BLaER1 treated with 17β-estradiol and CSF1 and Interleukin-3, amounts not matched to agents 10 nM and 100 nM (cell line): Measurements from ENCODE around the gene HDHD5.

Experiments used
- H3K27ac ChIP-seq, 11 experiments: shearing (Covaris generic); formaldehyde crosslinking; 2 replicates each; pipeline ENCODE4 v1.8.1; 2022
- H3K27me3 ChIP-seq, 11 experiments: shearing (Covaris generic); formaldehyde crosslinking; 2 replicates each; pipeline ENCODE4 v1.8.1; 2022
- H3K36me3 ChIP-seq, 11 experiments: shearing (Covaris generic); formaldehyde crosslinking; 2 replicates each; pipeline ENCODE4 v1.8.1; 2022
- H3K4me1 ChIP-seq, 10 experiments: shearing (Covaris generic); formaldehyde crosslinking; 2 replicates each; pipeline ENCODE4 v1.8.1; 2022
- H3K4me2 ChIP-seq, 11 experiments: shearing (Covaris generic); formaldehyde crosslinking; 2 replicates each; pipeline ENCODE4 v1.8.1; 2022
- H3K4me3 ChIP-seq, 10 experiments: shearing (Covaris generic); formaldehyde crosslinking; 2 replicates each; pipeline ENCODE4 v1.8.1; 2022
- H3K9ac ChIP-seq, 11 experiments: shearing (Covaris generic); formaldehyde crosslinking; 2 replicates each; pipeline ENCODE4 v1.8.1; 2022
- H3K9me3 ChIP-seq, 11 experiments: shearing (Covaris generic); formaldehyde crosslinking; replicated peaks in 1 of 11; 2 replicates each; pipeline ENCODE4 v1.8.1; 2022
- H4K20me1 ChIP-seq, 11 experiments: shearing (Covaris generic); formaldehyde crosslinking; 2 replicates each; pipeline ENCODE4 v1.8.1; 2022
- Cebpa-rat ChIP-seq, 11 experiments: shearing (Covaris generic); IDR thresholded peaks; 2 replicates each; pipeline ENCODE4 v1.8.1; 2022

Gene HDHD5

GRCh38 chr22:17093081-17093480, 66.0 kb downstream of the HDHD5 start:
- peaks cover 80 to 100% (median 99%) of the 10 kb centered on the region in 10 experiments for H3K4me1 ChIP-seq
- H3K4me3 ChIP-seq = peak overlapping the region in 2 of 10 experiments; percentile 11 to 41; a peak in 4 of 20 replicates
- H4K20me1 ChIP-seq = peaks cover 60 to 100% (median 81%) of the 10 kb centered on the region in 11 experiments

GRCh38 chr22:17091851-17092250, 67.2 kb downstream of the HDHD5 start:
- no peaks in the 10 kb centered on the region for H3K27me3 ChIP-seq

More at GRCh38 chr22:17093081-17093480, 66.0 kb downstream of the HDHD5 start:
- Histone ChIP-seq H3K9me3 (0 out of 22 replicates have a peak, but pooled peaks cover 0 to 4% (median 0%) of the 10 kb centered on the region in 11 experiments), H3K4me2 (peak overlapping the region in 10 of 11 experiments; percentile 6 to 100 (median 96); a peak in 16 of 22 replicates), H3K27me3 (no peaks in the 10 kb centered on the region), H3K27ac (peak overlapping the region in 9 of 11 experiments; percentile 21 to 100 (median 49); a peak in 14 of 22 replicates), H3K36me3 (peaks cover 43 to 99% (median 91%) of the 10 kb centered on the region in 11 experiments), H3K9ac (peak overlapping the region in 6 of 11 experiments; percentile 1 to 57 (median 34); a peak in 8 of 22 replicates)
- TF ChIP-seq Cebpa-rat (IDR thresholded peaks at IDR 0.05) = no peak

GRCh38 chr22:17090550-17090949, 68.5 kb downstream of the HDHD5 start:
- peak overlapping the region in 10 of 11 experiments; percentile 26 to 100 (median 99); a peak in 12 of 22 replicates for H3K27ac ChIP-seq
- H3K4me1 ChIP-seq = peaks cover 76 to 93% (median 78%) of the 10 kb centered on the region in 10 experiments
- peaks cover 27 to 100% (median 88%) of the 10 kb centered on the region in 11 experiments for H3K36me3 ChIP-seq
- H4K20me1 ChIP-seq = peaks cover 78 to 100% (median 96%) of the 10 kb centered on the region in 11 experiments
- H3K9ac ChIP-seq = peak overlapping the region in 4 of 11 experiments; percentile 20 to 99 (median 56); a peak in 3 of 22 replicates
- H3K4me2 ChIP-seq = peak overlapping the region; percentile 28 to 100 (median 97)
- peak overlapping the region in 5 of 10 experiments; percentile 5 to 100 (median 100); a peak in 6 of 20 replicates for H3K4me3 ChIP-seq
- no peaks in the 10 kb centered on the region for H3K27me3 ChIP-seq
- H3K9me3 ChIP-seq = 0 out of 22 replicates have a peak, but pooled peaks cover 0 to 4% (median 0%) of the 10 kb centered on the region in 11 experiments
- no peak for TF ChIP-seq Cebpa-rat (IDR thresholded peaks at IDR 0.05)

More at GRCh38 chr22:17091851-17092250, 67.2 kb downstream of the HDHD5 start:
- H3K9ac ChIP-seq = peak overlapping the region in 9 of 11 experiments; percentile 22 to 61 (median 46); a peak in 12 of 22 replicates
- H4K20me1 ChIP-seq = peaks cover 70 to 100% (median 93%) of the 10 kb centered on the region in 11 experiments
- H3K27ac ChIP-seq = peak overlapping the region in 10 of 11 experiments; percentile 21 to 100 (median 50); a peak in 17 of 22 replicates
- H3K4me3 ChIP-seq = peak overlapping the region in 6 of 10 experiments; percentile 3 to 38 (median 22); a peak in 7 of 20 replicates
- H3K9me3 ChIP-seq = 0 out of 22 replicates have a peak, but pooled peaks cover 0 to 4% (median 0%) of the 10 kb centered on the region in 11 experiments
- no peak for TF ChIP-seq Cebpa-rat (IDR thresholded peaks at IDR 0.05)
- H3K36me3 ChIP-seq = peaks cover 32 to 100% (median 89%) of the 10 kb centered on the region in 11 experiments
- peaks cover 80 to 100% (median 91%) of the 10 kb centered on the region in 10 experiments for H3K4me1 ChIP-seq
- peak overlapping the region; percentile 4 to 100 (median 96) for H3K4me2 ChIP-seq
